Mucosa of rectum (tissue), 2 donors: ENCODE results near the gene CLEC11A.
"Not testable (repeated sequence)": the region's sequence is repeated elsewhere in the genome, so short reads cannot be mapped to it uniquely, and the experiment has no call there.

Experiments
- H3K27ac ChIP-seq, 2 donors: one replicate each; pipeline ENCODE4 v1.7.0; 2013; ENCODE audit warnings: inconsistent platforms in 2 of 2, low read depth in 2 of 2, low read length in 2 of 2
- H3K27me3 ChIP-seq, 2 donors: one replicate each; pipeline ENCODE4 v1.7.0; 2013; ENCODE audit warnings: low read length in 2 of 2; ENCODE audit not compliant: control insufficient read depth in 2 of 2, insufficient read depth in 2 of 2
- H3K36me3 ChIP-seq, 2 donors: one replicate each; pipeline ENCODE4 v1.7.0; 2013; ENCODE audit warnings: low read length in 2 of 2; ENCODE audit not compliant: control insufficient read depth in 2 of 2, insufficient read depth in 2 of 2
- H3K4me1 ChIP-seq, 2 donors: one replicate each; pipeline ENCODE4 v1.7.0; 2013; ENCODE audit warnings: low read length in 2 of 2, mild to moderate bottlenecking in 1 of 2; ENCODE audit not compliant: control insufficient read depth in 2 of 2, insufficient read depth in 2 of 2
- H3K4me3 ChIP-seq, 2 donors: one replicate each; pipeline ENCODE4 v1.7.0; 2013; ENCODE audit warnings: low read length in 2 of 2
- H3K9ac ChIP-seq, 2 donors: one replicate each; pipeline ENCODE4 v1.7.0; 2013; ENCODE audit warnings: low read length in 2 of 2, low read depth in 1 of 2, mild to moderate bottlenecking in 1 of 2
- H3K9me3 ChIP-seq, 2 donors: one replicate each; pipeline ENCODE4 v1.7.0; 2013; ENCODE audit warnings: low read length in 2 of 2; ENCODE audit not compliant: control insufficient read depth in 2 of 2
- donor health status: healthy.
- donor health status: Normal muscosa, but diverticular disease.

The CLEC11A gene

DNA sequence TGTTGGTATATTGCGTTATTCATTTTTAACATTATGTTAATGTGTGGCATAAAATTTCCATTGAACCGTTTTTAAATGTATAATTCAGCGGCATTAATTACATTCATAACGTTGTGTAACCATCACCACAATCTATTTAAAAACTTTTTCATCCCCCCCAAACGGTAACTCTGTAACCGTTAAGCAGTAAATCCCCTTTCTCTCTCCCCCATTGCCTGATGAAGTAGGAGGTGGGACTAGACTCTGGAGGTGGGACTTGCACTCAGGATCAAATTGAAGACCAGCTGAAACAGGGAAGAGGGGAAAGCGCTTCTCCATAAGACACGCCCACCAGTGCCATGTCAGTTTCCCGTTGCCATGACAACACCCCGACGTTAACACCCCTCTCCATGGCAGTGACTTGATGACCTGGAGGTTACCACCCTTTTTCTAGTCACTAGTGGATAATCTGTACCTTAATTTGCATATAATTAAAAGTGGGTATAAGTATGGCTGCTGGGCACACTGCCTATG lies 16.8 kb downstream of the CLEC11A start:
- no peak overlapping the region for H3K4me3 ChIP-seq
- no peaks in the 10 kb centered on the region for H3K36me3 ChIP-seq
- no peak overlapping the region for H3K27ac ChIP-seq
- no peak overlapping the region for H3K9ac ChIP-seq
- H3K27me3 ChIP-seq: peaks cover 4 to 14% of the 10 kb centered on the region in 2 donors
- no peaks in the 10 kb centered on the region for H3K4me1 ChIP-seq
- no peaks in the 10 kb centered on the region for H3K9me3 ChIP-seq

DNA sequence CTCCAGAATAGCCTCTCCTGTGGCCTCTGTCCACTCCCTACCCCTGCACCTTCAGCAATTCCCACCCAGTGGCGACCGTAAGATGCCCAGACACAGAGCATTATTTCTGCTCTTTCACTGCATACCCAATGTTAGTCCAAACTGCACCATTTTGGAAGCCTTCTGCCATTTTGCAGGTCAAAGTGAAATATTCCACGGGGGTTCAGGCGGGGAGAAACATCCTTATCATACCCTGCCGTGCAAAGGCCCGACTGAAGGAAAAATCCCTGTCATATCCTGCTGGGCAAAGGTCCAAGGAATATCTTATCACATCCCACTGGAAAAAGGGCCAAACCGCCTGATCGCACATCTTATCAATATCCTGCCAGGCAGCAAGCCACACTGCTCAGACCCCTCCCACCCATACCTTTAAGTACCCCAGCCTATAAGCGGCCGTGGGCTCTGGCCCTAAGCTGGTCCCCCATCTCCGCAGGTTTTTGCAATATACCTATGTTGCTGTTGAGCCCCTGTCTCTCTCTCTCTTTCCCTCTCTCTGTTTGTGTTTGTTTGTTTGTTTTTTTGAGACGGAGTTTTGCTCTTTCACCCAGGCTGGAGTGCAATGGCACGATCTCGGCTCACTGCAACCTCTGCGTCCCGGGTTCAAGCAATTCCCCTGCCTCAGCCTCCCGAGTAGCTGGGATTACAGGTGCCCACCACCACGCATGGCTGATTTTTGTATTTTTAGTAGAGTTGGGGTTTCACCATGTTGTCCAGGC lies 18.2 kb downstream of the CLEC11A start:
- Histone ChIP-seq H3K4me1 (no peaks in the 10 kb centered on the region), H3K9ac (no peak overlapping the region), H3K9me3 (no peaks in the 10 kb centered on the region), H3K36me3 (no peaks in the 10 kb centered on the region), H3K27ac (no peak overlapping the region), H3K4me3 (no peak overlapping the region), H3K27me3 (peaks cover 4 to 14% of the 10 kb centered on the region in 2 donors)

DNA sequence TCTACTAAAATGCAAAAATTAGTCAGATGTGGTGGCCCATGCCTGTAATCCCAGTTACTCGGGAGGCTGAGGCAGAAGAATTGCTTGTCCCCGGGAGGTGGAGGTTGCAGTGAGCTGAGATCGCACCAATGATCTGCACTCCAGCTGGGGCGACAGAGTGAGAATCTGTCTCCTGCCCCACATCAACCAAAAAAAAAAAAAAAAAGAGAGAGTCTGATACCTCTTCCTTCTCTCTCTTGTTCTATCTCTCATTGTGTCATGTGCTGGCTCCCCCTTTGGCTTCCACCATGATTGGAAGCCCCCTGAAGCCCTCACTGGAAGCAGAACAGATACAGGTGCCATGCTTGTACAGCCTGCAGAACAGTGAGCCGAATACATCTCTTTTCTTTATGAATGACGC lies 20.4 kb downstream of the CLEC11A start:
- H3K27me3 ChIP-seq: peaks cover 4 to 12% of the 10 kb centered on the region in 2 donors
- no peak overlapping the region for H3K27ac ChIP-seq
- H3K4me1 ChIP-seq: no peaks in the 10 kb centered on the region
- H3K9me3 ChIP-seq: no peaks in the 10 kb centered on the region
- no peak overlapping the region for H3K4me3 ChIP-seq
- no peaks in the 10 kb centered on the region for H3K36me3 ChIP-seq
- H3K9ac ChIP-seq: no peak overlapping the region

DNA sequence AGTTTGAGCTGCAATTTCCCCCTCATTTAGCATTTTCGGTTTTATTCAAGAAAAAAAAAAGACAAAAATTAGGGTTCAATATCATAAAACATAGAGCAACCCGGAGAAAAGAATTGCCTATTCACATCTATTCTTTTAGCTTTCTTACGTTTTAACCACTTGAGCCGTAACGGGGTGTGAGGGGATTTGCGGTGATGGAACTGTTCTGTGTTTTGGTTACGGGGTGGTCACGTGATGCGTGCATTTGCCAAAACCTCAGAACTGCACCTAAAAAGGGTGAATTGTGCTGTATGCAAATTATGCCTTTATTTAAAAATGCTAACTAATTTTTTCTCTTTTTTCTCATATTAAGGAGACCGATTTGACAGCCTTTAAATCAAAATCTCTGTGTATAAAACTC lies 22.1 kb downstream of the CLEC11A start:
- no peak overlapping the region for H3K4me3 ChIP-seq
- H3K36me3 ChIP-seq: no peaks in the 10 kb centered on the region
- H3K4me1 ChIP-seq: no peaks in the 10 kb centered on the region
- H3K27me3 ChIP-seq: peaks cover 3 to 9% of the 10 kb centered on the region in 2 donors
- H3K27ac ChIP-seq: no peak overlapping the region
- H3K9ac ChIP-seq: no peak overlapping the region
- H3K9me3 ChIP-seq: no peaks in the 10 kb centered on the region

DNA sequence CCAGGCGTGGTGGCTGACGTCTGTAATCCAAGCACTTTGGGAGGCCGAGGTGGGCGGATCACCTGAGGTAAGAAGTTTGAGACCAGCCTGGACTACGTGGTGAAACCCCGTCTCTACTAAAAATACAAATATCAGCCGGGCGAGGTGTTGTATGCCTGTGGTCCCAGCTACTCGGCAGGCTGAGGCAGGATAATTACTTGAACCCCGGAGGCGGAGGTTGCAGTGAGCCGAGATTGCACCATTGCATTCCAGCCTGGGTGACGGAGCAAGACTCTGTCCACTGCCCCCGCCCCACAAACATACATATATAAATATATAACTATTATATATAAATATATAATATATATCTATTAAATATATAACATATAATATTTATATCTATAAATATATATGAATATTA lies 24.0 kb downstream of the CLEC11A start:
- not testable (repeated sequence) for H3K9me3 ChIP-seq, H3K4me1 ChIP-seq, H3K27ac ChIP-seq, H3K4me3 ChIP-seq, H3K9ac ChIP-seq, H3K36me3 ChIP-seq, H3K27me3 ChIP-seq

DNA sequence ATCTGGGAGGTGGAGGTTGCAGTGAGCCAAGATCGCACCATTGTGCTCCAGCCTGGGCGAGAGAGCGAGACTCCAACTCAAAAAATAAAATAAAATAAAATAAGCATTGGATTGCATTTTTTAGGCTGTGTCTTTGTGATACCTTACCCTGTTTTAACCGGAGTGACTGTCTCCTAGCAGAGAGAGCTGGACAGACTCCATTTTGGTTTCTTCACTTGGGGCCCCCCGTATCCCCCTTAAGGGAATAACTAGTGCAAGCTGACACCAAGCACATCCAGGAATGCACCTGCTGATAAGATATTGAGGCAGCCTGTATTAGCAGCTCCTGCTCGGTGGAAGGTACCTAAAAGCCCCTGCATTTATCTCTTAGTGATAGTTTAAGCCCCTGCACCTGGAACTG lies 26.3 kb downstream of the CLEC11A start:
- no peak overlapping the region for H3K4me3 ChIP-seq
- H3K36me3 ChIP-seq: no peaks in the 10 kb centered on the region
- no peak overlapping the region for H3K27ac ChIP-seq
- no peaks in the 10 kb centered on the region for H3K4me1 ChIP-seq
- no peaks in the 10 kb centered on the region for H3K9me3 ChIP-seq
- H3K9ac ChIP-seq: no peak overlapping the region
- peaks cover 0 to 2% of the 10 kb centered on the region in 2 donors for H3K27me3 ChIP-seq

DNA sequence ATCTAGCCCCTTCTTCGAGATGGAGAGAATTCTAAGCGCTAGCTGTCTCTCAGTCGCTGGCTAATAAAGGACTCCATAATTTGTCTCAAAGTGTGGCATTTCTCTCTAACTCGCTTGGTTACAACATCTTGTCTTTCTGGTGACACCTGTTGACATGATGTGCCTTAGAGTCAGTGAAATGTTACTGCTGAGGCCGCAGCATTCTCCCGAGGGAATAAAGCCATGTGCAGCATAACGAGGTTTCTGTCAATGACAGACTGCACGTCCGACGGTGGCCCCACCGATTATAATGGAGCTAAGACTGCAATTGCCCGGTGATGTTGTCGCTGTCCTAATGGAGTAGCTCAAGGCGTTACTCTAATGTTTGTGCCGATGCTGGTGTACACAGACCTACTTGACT lies 26.8 kb downstream of the CLEC11A start:
- H3K27ac ChIP-seq: no peak overlapping the region
- no peak overlapping the region for H3K9ac ChIP-seq
- no peak overlapping the region for H3K4me3 ChIP-seq
- H3K27me3 ChIP-seq: peaks cover 2% of the 10 kb centered on the region in 2 donors
- no peaks in the 10 kb centered on the region for H3K36me3 ChIP-seq
- H3K9me3 ChIP-seq: no peaks in the 10 kb centered on the region
- H3K4me1 ChIP-seq: no peaks in the 10 kb centered on the region

DNA sequence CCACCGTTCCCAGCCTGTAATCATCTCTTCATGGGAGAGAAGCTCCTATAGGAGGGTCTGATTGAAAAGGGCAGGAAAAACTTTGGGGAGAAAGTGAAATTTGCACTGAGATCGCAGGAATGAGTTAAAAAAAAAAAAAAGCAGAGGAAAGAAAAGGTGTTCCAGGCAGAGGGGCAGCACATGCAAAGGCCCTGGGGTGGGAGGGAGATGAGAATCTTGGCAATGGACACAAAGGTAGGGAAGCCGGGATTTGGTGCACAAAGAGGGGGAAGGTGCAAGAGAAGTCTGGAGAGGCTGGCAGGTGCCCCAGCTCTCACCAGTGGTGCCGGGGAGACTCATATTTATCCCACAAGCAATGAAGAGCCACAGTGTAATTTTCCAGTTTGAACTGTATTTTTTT lies 30.7 kb downstream of the CLEC11A start:
- Histone ChIP-seq H3K4me3 (no peak overlapping the region), H3K36me3 (no peaks in the 10 kb centered on the region), H3K4me1 (no peaks in the 10 kb centered on the region), H3K9ac (no peak overlapping the region), H3K9me3 (no peaks in the 10 kb centered on the region), H3K27ac (no peak overlapping the region), H3K27me3 (peaks cover 2% of the 10 kb centered on the region in 2 donors)

DNA sequence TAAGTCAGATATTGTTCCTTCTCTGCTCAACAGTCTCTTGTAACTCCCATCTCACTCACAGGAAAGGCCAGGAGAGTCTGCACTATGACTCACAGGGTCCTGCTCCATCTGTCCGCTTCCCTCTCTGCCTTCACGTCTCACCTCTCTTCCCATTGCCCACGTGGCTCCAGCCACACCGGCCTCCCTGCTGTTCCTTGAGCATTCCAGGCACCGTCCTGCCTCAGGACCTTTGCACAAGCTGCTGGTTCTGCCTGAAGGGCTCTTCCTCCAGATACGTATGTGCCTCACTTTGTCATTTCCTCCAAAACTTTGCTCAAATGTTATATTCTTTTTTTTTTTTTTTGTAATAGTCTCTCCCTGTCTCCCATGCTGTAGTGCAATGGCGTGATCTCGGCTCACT lies 33.1 kb downstream of the CLEC11A start:
- H3K4me3 ChIP-seq, H3K9ac ChIP-seq, H3K36me3 ChIP-seq, H3K27me3 ChIP-seq, H3K9me3 ChIP-seq, H3K27ac ChIP-seq, H3K4me1 ChIP-seq: not testable (repeated sequence)

DNA sequence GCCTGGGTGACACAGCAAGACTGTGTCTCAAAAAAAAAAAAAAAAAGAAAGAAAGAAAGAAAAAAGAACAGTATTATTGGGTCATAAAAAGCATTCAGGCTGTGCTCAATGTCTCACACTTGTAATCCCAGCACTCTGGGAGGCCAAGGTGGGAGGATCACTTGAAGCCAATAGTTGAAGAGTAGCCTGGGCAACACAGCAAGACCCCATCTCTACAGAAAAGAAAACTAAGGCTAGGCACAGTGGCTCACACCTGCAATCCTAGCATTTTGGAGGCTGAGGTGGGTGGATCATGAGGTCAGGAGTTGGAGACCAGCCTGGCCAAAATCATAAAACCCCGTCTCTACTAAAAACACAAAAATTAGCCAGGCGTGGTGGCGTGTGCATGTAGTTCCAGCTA lies 34.5 kb downstream of the CLEC11A start:
- not testable (repeated sequence) for H3K4me3 ChIP-seq, H3K9ac ChIP-seq, H3K27ac ChIP-seq, H3K9me3 ChIP-seq, H3K4me1 ChIP-seq, H3K27me3 ChIP-seq, H3K36me3 ChIP-seq
